Fibroblast of the conjunctiva (primary cell): ENCODE results near the gene DAZAP2.

ENCODE experiments used
- DNase-seq: peaks from one replicate; pipeline ENCODE4 v3.0.0-alpha.2; 2010; ENCODE audit warnings: low read depth

DAZAP2 gene, protein sequence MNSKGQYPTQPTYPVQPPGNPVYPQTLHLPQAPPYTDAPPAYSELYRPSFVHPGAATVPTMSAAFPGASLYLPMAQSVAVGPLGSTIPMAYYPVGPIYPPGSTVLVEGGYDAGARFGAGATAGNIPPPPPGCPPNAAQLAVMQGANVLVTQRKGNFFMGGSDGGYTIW

DNA sequence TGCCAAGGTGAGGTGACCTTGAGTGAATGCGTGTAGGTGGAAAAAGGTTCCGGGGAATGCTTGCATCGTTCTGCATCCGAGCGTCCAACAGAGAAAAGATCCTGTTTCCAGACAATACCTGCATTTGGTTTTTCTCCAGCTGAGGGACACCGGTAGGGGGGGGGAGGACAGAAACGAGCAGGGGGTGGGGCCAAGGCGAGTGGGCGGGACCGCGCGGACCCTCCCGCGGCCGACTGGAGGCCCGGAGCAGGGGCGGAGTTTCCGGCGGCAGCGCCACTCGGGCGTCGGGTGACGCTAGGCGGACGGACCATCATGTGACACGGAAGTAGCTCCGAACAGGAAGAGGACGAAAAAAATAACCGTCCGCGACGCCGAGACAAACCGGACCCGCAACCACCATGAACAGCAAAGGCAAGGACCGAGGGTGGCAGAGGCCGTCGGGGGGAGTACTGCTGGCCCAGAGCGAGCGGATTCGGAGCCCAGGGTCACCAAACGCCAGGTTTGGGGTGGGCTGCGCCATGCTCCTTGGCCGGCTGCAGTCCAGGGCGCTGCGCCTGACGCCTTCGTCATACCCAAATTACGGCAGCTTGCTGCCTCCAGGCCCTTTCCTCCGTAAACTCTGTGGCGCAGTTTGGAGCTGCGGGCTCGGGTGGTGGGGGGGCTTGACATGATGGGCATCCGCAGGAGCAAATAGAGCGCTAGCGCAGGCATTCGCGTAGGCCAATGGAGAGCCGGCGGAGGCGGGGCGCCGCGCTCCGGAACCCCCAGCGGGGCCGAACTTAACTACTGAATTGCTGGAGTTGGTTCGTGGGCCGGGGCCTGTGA lies at the start of gene DAZAP2:
Gene DAZAP2, plus strand, starts transcription at position 317 of the 825 bp plus-strand sequence. Its CDS starts 82 bp downstream, at position 399.
- DNase-seq = peak; percentile 92

DNA sequence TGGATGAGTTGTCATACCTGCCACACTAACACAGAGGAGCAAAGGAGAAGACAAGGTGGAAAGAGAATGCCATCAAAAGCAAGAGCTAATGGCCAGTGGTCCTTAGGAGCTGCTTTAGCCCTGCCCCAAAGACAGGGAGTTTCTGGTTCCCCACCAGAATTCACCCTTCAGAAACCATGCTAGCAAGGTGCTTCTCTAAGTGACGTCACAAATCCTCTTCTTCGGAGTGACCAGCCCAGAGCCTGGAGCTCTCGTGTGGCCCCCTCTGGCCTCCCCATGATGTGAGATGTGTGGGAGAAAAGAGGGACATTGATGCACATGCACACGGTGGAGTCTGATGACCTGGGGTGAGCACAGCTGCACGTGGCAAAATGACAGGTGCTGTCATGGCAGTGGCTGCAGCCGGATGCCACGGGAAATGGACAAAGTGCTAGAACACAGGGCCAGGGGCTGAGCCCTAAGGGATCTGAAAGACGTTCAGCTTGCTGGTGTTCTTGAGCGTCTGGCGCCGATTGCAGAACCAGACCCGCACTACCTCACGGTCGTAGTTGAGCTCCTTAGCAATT lies 48.8 kb upstream of the DAZAP2 start:
- no peak for DNase-seq

DNA sequence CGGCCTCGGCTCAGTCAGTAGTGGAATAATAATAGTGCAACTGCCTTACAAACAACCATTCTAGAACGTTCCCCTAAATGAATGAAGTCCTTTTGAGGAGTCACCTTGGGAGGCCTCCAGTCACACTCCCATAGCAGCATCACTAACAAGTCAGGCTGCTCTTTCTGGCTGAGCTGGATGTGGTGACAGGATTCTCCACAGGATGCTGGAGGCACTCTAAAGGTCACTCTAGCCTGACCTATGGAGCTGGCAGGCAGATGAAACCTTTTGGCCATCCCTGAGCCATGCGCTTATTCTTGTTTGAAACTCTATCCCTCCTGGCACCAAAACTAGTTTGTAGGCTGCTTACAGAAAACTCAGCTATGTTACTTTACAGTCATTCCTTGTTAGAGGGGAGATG lies 47.8 kb upstream of the DAZAP2 start:
- DNase-seq = no peak

DNA sequence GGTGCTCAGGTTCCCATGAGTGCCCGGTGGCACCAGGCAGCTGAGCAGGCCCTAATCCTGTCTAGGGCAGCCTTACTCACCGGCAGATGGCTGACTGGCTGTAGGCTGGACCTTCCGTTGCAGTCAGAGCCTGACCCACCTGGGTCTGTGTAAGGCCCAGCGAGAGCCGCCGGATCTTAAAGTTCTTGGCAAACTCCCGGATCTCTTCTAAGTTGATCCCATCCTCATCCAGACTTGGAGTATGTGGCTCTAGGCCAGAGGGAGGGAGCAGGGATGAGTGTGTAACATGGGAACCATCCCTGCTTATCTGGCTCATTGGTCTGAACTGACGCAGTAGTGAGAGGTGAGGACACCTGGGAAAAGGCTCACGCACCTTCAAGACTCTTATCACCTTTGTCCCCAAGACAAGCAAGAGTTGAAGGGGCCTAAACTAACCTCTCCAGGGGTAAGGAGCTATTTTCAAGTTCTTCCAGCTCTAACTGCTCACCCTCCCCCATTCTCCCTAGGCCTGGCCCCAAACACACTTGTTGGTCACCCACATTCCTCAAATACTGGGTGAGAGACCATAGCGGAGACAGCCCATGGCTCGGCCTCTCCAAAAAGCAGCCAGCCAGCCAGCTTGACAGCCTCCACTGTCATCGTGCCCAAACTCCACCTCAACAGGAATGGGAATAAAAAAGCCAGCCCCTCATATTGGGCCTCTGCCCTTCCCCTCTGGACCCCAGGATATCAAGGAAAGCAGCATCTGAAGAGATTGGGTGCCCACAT lies 46.9 kb upstream of the DAZAP2 start:
- no peak for DNase-seq

DNA sequence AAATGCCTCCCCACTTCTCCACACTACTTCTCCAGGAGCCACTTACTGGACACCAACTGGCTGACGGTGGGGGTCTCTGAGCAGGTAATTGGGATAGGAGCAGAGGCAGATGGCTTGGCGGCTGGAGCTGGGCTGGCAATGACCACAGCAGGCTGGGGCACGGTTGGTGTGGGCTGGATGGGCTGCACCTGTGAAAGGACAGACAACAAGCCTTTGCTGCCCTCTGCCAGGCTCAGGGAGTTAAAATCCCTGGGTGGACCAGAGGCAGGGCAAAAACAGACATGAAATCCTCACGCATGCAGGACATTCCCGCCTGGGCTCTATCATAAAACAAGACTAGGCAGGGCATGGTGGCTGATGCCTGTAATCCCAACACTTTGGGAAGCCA lies 46.3 kb upstream of the DAZAP2 start:
- DNase-seq = no peak

DNA sequence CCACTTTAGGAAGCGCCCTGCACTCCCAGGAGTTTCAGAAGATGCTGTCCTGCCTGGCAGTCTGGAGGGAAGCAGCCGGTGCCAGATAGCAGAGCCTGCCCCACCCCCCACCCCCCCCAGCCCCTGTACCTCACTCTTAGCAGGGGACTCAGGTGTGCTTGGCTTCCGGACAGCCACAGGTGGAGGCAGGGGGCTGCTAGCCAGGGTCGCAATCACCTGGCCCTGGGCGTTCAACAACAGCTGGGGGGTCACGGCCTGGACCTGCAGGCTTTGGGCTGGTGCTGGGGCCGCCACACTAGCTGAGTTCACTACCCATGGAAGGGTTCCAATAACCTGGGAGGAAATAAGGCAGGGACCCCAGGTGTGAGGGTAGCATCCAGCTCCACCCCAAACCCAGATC lies 42.8 kb upstream of the DAZAP2 start:
- DNase-seq = no peak

DNA sequence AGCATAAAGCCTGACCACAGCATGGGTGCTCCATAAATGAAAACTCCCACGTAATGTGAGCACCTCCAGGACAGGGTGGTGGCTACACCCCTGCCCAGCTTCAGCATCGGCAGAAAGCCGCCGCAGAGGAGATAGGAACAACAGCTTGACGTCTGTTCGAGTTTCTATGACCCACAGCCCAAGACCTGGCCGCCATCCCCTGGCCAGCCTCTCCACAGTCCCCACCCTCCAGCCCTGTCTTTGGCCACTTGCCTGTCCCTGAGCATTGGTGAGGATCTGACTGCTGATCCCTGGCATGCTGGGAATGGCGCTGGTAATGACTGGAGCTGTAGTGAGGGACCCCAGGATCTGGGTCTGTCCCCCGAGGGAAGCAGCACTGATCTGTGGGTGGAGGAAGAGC lies 42.1 kb upstream of the DAZAP2 start:
- DNase-seq = no peak

DNA sequence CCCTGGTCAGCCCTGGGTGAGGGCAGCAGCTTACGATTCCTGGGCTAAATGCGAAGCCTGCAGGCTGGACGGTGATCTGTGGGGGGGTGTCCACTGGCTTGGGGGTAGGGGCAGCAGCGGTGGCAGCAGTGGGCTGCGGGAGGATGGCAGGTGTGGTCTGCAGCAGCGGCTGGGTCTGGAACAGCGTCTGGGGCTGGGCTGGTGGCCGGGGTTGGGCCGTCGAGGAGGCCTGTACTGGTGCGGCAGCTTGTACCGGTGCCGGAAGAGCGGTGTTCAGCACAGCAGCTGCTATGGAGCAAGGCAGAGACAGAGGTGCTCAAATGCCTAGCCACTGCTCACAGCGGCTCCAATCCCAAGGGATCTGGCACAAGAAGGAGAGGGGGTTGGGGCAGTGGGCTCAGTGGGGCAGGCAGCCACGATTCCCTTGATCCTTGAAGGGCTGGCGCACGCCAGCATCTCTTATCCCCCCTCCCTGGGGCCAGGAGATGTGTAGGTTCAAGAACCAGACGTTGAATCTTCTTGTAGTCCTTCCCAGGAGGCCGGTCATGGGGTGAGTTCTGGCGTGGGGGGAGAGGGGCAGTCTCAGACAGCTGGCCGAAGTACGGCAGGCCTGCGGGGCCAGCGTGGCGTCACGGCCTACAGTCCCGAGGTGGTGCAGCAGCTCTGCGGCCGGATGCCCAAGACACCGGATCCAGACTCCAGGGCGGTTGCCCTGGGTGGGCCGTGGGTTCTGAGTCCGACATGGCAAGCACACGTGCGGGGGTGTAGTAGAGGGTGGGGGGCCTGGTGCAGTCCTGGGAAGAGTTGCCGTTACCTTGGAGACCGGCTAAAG lies 40.7 kb upstream of the DAZAP2 start:
- DNase-seq = no peak

DNA sequence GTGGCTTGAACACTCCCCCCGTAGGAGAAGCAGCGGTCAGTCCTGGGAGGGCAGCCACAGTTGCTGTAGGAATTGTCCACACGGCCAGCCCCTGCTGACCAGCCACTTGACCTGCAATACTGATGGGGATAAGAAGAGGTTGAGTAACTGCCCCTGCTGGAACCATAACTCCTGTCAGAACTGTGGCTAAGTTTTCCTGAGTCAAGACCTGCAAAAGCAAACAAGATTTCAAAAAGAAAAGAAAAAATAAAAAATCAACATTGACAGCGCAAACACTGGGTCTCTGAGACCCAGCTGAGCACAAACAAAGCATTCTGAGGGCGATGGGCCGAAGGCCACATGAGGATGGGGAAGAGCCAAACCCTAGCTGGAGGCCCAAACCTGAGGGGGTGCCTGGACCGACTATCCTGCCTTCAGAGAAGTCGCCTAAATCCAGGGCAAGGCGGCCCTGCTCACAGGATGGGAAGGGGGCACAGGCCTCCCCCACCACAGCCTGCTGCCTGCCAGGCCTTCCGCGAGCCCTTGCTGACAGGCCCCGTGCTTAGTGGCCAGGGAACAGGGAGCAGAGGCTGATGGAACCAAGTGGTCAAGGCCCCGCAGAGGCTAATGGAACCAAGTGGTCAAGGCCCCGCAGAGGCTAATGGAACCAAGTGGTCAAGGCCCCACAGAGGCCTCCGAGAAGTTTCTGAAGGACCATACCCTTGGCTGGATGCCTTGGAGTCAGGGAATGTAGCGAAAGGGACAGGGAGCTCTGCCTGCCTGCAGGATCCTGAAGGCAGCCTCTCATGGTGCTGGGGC lies 39.9 kb upstream of the DAZAP2 start:
- no peak for DNase-seq

DNA sequence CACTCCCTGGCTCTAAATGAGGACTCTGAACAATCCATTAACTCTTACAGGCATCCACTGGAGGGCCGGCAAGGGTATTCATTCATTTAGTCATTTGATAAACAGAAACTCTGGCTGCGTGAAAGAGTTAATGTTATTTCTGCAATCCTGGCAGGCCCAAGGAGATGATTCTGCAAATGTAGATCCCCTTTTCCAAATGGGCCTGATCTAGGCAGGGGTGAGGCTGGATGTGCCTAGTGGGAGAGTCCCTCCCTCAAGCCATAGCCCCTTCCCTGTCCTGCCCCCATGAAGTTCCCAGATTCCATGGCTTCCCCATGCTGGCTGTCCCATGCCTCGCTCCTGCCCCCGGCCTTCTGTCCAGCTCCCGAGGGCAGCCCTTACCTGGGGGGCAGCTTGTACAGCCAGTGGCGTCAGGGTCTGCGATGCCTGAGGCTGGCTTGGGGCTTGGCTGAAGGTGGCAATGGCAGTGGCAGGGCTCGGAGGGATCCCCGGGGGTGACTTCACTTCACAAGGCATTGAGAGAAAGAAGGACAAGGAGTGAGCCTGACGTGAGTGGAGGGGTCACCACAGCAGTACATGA lies 39.2 kb upstream of the DAZAP2 start:
- DNase-seq = no peak

DNA sequence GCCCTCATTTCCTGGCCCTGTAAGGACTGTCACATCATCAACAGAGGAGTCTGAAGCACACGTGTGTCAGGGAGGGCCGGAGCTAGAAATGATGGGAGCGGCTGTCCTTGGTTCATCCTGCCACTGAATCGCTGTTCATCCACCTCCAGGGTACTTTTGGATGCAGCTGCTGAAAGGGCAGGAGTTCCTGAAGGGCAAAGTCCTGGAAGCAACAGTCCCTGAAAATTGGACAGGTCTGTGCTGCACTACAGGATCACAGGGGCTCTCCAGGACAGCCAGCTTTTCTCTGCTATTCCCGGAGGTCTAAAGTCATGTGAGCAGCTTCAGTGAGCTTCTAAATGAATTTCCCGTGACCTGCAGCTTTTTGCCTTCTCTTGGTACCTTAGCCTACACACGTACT lies 38.5 kb upstream of the DAZAP2 start:
- DNase-seq = no peak

DNA sequence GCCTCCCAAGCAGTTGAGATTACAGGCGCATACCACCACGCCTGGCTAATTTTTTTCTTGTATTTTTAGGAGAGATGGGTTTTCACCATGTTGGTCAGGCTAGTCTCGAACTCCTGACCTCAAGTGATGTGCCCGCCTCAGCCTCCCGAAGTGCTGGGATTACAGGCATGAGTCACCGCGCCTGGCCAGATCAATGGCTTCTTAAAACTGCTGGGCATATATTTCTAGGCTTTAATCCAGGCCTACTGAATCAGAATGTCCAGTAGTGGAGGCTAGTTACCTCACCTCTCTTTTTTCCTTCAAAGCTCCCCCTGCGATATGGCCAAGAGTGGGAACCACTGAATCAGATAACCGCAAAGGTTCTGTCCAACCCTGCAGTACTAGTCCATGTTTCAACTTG lies 37.8 kb upstream of the DAZAP2 start:
- DNase-seq = no peak

DNA sequence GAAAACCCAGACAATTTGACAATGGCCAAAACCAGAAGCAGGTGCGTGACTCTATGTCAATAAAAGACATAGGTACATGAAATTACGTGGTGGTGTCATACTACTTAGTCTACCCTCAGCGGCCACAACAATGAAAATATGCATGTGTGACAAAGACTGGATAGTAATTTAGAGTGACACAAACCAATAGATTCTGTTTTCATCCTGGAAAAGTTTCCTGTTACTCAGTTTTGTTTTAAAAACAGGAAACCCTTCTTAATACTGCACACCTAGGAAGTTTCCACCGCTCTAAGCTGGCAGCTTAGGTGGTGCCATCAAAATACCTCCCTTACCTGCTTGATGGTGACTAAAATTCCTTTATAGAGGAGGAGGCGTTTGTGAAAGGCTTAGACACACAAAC lies 35.9 kb upstream of the DAZAP2 start:
- no peak for DNase-seq

DNA sequence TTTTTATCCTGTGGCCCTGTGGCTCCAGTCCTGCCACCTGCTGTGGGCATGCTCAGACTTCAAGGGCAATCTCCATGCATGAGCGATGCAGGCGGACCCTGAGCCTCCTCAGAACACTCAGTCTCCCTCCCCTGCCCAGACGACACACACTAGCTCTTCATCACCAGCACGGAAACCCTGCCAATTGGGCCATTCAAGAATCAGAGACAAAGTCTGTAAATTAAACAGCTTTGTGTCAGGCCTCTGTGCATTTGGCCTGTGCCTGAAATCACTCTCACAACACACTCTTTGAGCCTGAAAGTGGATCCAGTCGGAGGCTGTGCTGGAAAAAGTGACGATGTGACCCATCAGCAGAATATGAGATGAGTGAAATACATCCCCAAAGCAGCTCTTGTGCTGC lies 33.3 kb upstream of the DAZAP2 start:
- DNase-seq = no peak

DNA sequence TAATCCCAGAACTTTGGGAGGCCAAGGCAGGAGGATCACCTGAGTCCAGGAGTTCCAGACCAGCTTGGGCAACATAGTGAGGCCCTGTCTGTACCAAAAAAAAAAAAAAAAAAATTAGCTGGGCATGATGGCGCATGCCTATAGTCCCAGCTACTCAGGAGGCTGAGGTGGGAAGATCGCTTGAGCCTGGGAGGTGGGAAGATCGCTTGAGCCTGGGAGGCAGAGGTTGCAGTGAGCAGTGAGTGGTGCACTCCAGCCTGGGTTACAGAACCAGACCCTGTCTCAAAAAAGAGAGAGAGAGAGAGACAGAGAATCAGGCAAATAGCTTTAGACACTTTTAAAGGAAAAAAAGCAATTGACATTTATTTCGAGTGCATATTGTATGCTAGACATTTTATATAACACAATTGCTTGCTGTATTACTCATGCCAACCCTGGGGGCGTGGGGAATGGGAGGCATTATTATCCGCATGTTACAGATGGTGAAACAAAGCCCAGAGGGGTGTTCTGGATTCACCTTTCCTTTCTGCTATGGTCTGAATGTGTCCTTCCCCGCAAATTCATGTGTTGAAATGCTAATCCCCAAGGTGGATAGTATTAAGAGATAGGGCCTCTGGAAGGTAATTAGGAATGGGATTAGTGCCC lies 30.5 kb upstream of the DAZAP2 start:
- DNase-seq = no peak

DNA sequence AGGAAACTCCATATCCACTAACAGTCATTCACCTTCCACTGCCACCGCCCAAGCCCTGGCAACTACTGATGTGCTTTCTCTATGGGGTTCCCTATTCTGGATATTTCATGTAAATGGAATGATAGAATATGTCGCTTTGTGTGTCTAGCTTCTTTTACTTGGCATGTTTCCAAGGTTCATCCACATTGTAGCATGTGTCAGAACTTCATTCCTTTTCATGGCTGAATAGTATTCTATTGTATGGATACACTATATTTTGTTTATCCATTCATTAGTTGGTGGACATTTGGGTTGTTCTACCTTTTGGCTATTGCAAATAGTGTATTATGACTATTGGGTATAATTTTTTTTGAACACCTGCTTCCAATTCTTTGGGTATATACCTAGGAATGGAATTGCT lies 29.4 kb upstream of the DAZAP2 start:
- DNase-seq = no peak

DNA sequence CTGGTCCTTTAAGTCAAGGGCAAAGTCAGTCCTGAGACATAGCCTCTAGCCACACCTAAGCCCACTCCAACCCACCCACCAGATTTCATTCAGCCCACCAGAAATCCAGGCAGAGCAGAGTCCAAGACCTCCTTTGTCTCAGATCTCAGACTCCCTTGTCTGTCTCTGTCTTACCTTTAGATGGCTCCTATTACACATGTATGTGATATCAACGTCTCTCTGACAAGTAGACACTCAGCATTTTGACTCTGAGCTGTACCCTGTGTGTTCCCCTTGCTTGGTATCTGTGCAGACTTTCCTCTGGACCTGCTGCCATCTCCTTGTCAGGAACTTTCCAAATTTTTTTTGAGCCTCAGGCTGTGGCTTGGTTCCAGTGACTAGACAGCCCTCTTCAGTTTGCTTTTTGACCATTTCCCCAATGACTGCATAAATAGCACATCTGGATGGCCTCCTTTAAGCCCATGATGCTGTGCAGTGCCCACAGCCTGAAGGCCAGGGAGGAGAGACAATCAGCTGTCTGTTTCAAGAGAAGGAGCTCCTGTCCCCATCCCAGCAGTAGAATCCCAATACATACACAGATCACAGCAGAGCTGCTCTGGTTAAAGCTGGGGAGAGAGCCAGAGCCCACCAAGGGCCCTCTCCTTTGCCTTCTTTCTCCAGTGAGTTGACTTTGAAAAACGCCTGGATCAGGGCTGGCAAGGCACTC lies 27.8 kb upstream of the DAZAP2 start:
- no peak for DNase-seq

DNA sequence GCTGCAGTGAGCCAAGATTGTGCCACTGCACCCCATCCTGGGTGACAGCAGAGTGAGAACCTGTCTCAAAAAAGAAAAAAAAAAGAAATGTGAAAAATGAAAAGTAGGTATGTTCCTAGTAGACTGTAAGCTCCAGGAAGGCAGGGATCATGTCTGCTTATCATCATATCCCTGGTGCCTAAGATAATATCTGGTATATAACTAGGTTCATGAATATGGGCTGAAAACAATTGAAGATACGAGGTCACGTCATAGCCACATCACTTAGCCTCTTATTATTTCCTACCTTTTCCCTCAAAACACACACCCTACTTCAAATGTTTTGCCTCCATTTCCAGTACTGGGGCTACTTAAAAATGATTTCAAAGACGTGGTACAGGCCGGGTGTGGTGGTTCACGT lies 23.7 kb upstream of the DAZAP2 start:
- no peak for DNase-seq

DNA sequence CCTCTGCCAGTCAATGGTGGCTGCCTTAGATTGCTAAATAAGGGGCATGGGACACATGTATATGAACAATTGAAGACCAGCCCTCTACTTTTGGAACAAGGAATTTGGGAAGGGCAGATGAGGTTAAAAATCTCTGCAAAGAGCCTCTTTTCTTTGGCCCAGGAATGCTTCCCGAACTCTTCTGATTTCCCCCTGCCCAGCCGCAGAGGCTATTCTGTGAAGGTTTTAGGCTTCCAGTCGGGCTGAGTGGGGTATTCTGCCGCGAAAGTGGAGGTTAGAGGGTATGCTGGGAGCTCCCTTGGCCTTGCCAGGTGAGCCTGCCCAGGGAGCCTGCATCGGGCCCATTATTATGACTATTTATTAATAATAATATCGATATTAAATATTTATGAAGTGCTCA lies 22.0 kb upstream of the DAZAP2 start:
- DNase-seq = no peak
